Spleen (tissue), 11 donors: ENCODE measurements around the gene TPM1. TPM values are rescaled to one million over a fixed set of nuclear protein-coding genes. Genes with fewer than 3 reads are reported as not detected.
A peak's percentile ranks its signal among the peaks of the same experiment; 100 is the strongest.

Source experiments
- DNase-seq: peaks from one replicate; pipeline ENCODE4 v3.0.0-alpha.2; 2020
- H3K27ac ChIP-seq, 8 donors: fragments of 200-600 bp; sonication (generic) in 7 of 8; 1 replicate in 4 of 8; 2 replicates in 4 of 8; pipeline versions ENCODE4 v1.5.0 to v1.8.0; 2016 to 2021; ENCODE audit warnings: inconsistent platforms in 4 of 8, mild to moderate bottlenecking in 4 of 8, moderate library complexity in 1 of 8
- H3K27me3 ChIP-seq, 7 donors: fragments of 200-600 bp; sonication (generic) in 6 of 7; replicated peaks in 1 of 7; 1 replicate in 4 of 7; 2 replicates in 3 of 7; pipeline versions ENCODE4 v1.5.0 to v1.8.0; 2016 to 2021; ENCODE audit warnings: inconsistent platforms in 3 of 7, mild to moderate bottlenecking in 1 of 7
- H3K36me3 ChIP-seq, 6 donors: fragments of 200-600 bp; sonication (generic) in 5 of 6; 1 replicate in 4 of 6; 2 replicates in 2 of 6; pipeline versions ENCODE4 v1.5.0 to v1.8.0; 2016 to 2021; ENCODE audit warnings: inconsistent platforms in 2 of 6
- H3K4me1 ChIP-seq, 6 donors: fragments of 200-600 bp; sonication (generic) in 5 of 6; 1 replicate in 3 of 6; 2 replicates in 3 of 6; pipeline versions ENCODE4 v1.5.0 to v1.8.0; 2016 to 2021; ENCODE audit warnings: inconsistent platforms in 3 of 6
- H3K4me3 ChIP-seq, 8 donors: fragments of 200-600 bp; sonication (generic) in 7 of 8; 1 replicate in 4 of 8; 2 replicates in 4 of 8; pipeline versions ENCODE4 v1.5.0 to v1.8.0; 2016 to 2021; ENCODE audit warnings: inconsistent platforms in 4 of 8, mild to moderate bottlenecking in 4 of 8, moderate library complexity in 2 of 8
- H3K9me3 ChIP-seq, 8 donors: fragments of 200-600 bp; sonication (generic) in 7 of 8; 1 replicate in 4 of 8; 2 replicates in 4 of 8; pipeline versions ENCODE4 v1.5.0 to v1.8.0; 2016 to 2021; ENCODE audit warnings: inconsistent platforms in 4 of 8
- POLR2A ChIP-seq, 3 donors: fragments of 450-650 bp; IDR thresholded peaks; one replicate each; pipeline ENCODE4 v1.5.1; 2017; ENCODE audit warnings: antibody characterized with exemption in 3 of 3, mild to moderate bottlenecking in 1 of 3
- POLR2AphosphoS5 ChIP-seq, 3 donors: sonication (generic); formaldehyde crosslinking; IDR thresholded peaks; one replicate each; pipeline ENCODE4 v1.5.1; 2017; ENCODE audit warnings: antibody characterized with exemption in 3 of 3
- WGBS, 5 donors: extraction: QIAGEN DNeasy Blood & Tissue Kit in 3 of 5; methylation state at CpG; one replicate each; pipeline versions ENCODE4 v1.1.5 to v1.1.7; 2013 to 2018; 5-methylcytosine and 5-hydroxymethylcytosine counted together
- intact Hi-C: fragments of 100-400 bp; cut with DNase I; formaldehyde crosslinking; loops from one replicate; pipeline ENCODE4 v1.15.0; 2023; ENCODE audit warnings: low total_unique reads
- polyA plus RNA-seq, 3 donors: library from polyadenylated mRNA; stranded (reverse); fragments of 200-250 nt; gene quantifications; one replicate each; pipeline ENCODE4 v1.2.1, GENCODE V29; 2013
- total RNA-seq, 7 donors: library from RNA; depleted of rRNA in 3 of 7; stranded (reverse); fragments of >200 nt in 3 of 7; fragmentation: NEBNext Ultra II Directional in 4 of 7; extraction: Animal tissue kit (Norgen Biotek cat#: 25700) in 4 of 7; gene quantifications; one replicate each; pipeline versions ENCODE4 v1.1.0 to v1.2.1, GENCODE V29; 2016 to 2021
- TF ChIP-seq, protein P1 (sequence below), 11 experiments: fragments of 200-600 bp in 7 of 11; fragments of 450-650 bp in 4 of 11; sonication (generic) in 4 of 11; IDR thresholded peaks in 8 of 11; conservative IDR thresholded peaks in 3 of 11; 1 replicate in 7 of 11; 2 replicates in 4 of 11; pipeline versions ENCODE4 v1.4.0 to v1.8.0; 2016 to 2021; ENCODE audit warnings: antibody characterized with exemption in 11 of 11, inconsistent platforms in 4 of 11, mild to moderate bottlenecking in 1 of 11
- donor health status: healthy with polysubstance abuse.
- donor health status: DM: no; HTN: no; CAD: no; lungs with moderate emphysema.
- donor health status: DM: no; HTN: no; CAD: no.
- donor health status: Bipolar disorder and iron deficiency.
- donor health status: healthy.
- donor health status: DM: no; HTN: no; CAD: no.
- donor health status: DM: yes; HTN: yes; CAD: no.

The TPM1 gene
- total and polyA plus RNA-seq, 10 donors = 70.6 to 317 (median 123) TPM

DNA sequence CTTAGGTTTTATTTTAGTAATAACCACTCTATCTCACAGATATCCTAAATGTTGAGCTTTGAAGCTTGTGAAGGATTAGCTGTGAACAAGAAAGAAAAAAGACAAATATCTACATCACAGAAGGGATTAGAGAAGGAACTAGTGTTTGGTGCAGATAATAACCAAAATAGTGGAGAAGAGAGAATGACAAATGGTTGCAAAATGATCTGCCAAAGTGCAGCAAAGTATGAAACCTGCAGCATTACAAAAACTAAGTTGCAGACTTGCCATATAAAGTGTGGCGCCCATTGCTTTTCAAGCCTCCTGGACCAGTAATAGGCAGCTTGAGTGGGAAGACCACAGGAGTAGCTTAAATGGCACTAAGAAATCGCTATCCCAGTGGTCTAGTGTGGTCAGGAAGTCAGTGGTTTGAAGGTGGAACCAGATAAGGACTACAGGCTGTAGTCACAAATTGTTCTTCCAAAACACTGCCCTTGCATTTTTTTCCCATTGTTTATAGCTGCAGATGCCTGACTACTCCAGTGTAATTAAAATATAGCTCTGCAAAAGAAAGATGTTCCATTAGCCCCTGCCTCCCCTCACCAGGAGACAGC lies 20.7 kb downstream of the TPM1 start:
- no peak for TF ChIP-seq POLR2AphosphoS5 (IDR thresholded peaks at IDR 0.05)
- no peak for TF ChIP-seq POLR2A (IDR thresholded peaks at IDR 0.05)
- TF ChIP-seq, protein P1, sequence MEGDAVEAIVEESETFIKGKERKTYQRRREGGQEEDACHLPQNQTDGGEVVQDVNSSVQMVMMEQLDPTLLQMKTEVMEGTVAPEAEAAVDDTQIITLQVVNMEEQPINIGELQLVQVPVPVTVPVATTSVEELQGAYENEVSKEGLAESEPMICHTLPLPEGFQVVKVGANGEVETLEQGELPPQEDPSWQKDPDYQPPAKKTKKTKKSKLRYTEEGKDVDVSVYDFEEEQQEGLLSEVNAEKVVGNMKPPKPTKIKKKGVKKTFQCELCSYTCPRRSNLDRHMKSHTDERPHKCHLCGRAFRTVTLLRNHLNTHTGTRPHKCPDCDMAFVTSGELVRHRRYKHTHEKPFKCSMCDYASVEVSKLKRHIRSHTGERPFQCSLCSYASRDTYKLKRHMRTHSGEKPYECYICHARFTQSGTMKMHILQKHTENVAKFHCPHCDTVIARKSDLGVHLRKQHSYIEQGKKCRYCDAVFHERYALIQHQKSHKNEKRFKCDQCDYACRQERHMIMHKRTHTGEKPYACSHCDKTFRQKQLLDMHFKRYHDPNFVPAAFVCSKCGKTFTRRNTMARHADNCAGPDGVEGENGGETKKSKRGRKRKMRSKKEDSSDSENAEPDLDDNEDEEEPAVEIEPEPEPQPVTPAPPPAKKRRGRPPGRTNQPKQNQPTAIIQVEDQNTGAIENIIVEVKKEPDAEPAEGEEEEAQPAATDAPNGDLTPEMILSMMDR (IDR thresholded peaks at IDR 0.05 in 8 of 11, conservative IDR thresholded peaks at IDR 0.05 in 3 of 11) = no peak
- 44 to 62% (median 52%) methylated on average over 2 of the region's 2 CpGs for whole genome bisulfite sequencing, 5 donors
- Histone ChIP-seq H3K4me1 (peaks cover 0 to 8% (median 0%) of the 10 kb centered on the region in 6 donors), H3K4me3 (no peak overlapping the region), H3K27me3 (no peaks in the 10 kb centered on the region), H3K36me3 (peaks cover 5 to 99% (median 65%) of the 10 kb centered on the region in 6 donors), H3K27ac (no peak overlapping the region), H3K9me3 (no peaks in the 10 kb centered on the region)
- no peak for DNase-seq
- intact Hi-C loops = no loop called here

DNA sequence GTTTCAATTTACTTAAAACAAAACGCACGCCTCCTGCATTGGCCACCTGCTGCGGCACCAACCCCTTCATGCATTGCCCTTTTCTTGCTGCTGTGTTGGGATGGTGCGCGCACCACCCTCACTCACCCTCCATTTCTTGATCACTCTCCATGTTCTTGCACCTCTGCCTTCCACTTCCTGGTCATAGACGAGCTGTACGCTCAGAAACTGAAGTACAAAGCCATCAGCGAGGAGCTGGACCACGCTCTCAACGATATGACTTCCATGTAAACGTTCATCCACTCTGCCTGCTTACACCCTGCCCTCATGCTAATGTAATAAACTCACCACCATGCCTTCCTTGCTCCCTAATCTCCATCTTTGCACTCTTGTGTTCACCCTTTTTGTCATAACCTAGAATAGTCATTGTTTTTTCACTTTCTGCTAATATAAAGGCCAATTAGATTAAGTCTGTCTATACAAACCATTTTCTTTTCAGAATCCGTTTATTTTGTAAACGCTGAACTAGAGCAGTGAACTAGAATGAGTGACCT lies 21.4 kb downstream of the TPM1 start:
- Histone ChIP-seq H3K9me3 (no peaks in the 10 kb centered on the region), H3K27me3 (no peaks in the 10 kb centered on the region), H3K36me3 (peaks cover 5 to 99% (median 65%) of the 10 kb centered on the region in 6 donors), H3K27ac (no peak overlapping the region), H3K4me3 (no peak overlapping the region), H3K4me1 (peaks cover 0 to under 1% (median 0%) of the 10 kb centered on the region in 6 donors)
- no peak for DNase-seq
- TF ChIP-seq, protein P1 (IDR thresholded peaks at IDR 0.05 in 8 of 11, conservative IDR thresholded peaks at IDR 0.05 in 3 of 11) = no peak
- peak in 1 of 3 donors; percentile 29 for TF ChIP-seq POLR2AphosphoS5 (IDR thresholded peaks at IDR 0.05)
- intact Hi-C loops = no loop called here
- WGBS, 5 donors = 87 to 92% (median 89%) methylated on average over 13 of the region's 13 CpGs

DNA sequence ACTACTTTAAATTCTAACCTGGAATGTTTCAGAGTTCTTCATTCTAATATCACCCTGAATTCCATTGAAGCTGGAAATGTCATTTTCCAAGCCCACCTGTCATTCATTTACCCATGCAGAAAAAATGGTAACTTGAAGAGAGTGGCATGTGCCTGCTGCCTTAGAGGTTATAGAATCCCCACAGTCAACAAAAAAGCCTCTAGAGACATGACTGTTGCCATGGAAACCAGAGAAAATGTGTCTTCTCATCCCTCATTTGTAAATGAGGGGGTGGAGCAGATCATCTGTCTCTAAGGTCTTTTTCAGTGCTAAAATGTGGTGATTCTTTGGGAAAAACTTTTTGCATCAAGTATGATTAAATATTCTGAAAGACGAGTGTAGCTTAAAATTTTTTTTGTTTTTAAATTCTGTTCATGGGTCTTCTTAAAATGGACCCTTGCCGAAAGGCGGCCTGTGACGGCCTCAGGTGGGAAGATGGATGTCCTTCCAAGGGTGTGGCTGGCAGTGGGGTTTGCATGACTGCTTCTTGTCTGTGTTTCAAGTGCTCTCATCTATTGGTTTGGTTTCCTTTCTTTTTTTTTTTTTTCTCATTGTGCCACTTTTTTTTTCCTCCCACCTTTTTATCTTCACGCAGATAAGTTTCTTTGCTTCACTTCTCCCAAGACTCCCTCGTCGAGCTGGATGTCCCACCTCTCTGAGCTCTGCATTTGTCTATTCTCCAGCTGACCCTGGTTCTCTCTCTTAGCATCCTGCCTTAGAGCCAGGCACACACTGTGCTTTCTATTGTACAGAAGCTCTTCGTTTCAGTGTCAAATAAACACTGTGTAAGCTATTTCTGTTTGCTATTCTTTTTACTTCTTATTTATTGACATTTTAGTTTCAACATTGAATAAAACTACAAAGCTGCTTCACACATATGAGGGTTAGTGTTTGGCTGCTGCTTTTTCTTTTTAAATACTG lies 23.0 kb downstream of the TPM1 start:
- Histone ChIP-seq H3K4me1 (no peaks in the 10 kb centered on the region), H3K36me3 (peaks cover 5 to 99% (median 50%) of the 10 kb centered on the region in 6 donors), H3K9me3 (no peaks in the 10 kb centered on the region), H3K4me3 (no peak overlapping the region), H3K27ac (no peak overlapping the region), H3K27me3 (no peaks in the 10 kb centered on the region)
- no peak for DNase-seq
- WGBS, 5 donors = 85 to 94% (median 89%) methylated on average over 8 of the region's 8 CpGs
- TF ChIP-seq, protein P1 (IDR thresholded peaks at IDR 0.05 in 8 of 11, conservative IDR thresholded peaks at IDR 0.05 in 3 of 11) = no peak
- TF ChIP-seq POLR2A (IDR thresholded peaks at IDR 0.05) = no peak
- TF ChIP-seq POLR2AphosphoS5 (IDR thresholded peaks at IDR 0.05) = no peak
- intact Hi-C loops = no loop called here

DNA sequence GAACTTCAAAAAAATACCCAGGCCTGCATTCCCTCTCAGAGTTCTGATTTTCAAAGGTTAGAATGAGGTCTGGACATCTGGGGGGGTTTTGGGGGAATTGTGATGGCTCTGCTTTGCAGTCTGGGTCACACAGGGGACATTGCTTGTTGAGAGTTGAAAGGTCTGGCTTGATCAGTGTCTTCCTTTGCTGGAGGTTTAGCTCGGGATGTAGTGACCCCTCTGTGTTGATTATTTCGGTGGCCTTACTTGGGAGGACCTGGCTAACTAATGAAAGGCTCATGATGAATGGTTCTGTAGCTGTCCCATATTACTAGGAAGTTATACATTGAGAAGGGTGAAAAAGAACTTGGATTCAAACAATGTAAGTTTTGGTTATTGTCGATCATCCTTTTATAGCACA lies 23.7 kb downstream of the TPM1 start:
- peaks cover 0 to 99% (median 43%) of the 10 kb centered on the region in 6 donors for H3K36me3 ChIP-seq
- no peak overlapping the region for H3K4me3 ChIP-seq
- no peak for DNase-seq
- H3K9me3 ChIP-seq = no peaks in the 10 kb centered on the region
- no peak overlapping the region for H3K27ac ChIP-seq
- TF ChIP-seq, protein P1 (IDR thresholded peaks at IDR 0.05 in 8 of 11, conservative IDR thresholded peaks at IDR 0.05 in 3 of 11) = no peak
- TF ChIP-seq POLR2AphosphoS5 (IDR thresholded peaks at IDR 0.05) (no peak), POLR2A (IDR thresholded peaks at IDR 0.05) (no peak)
- intact Hi-C loops = no loop called here
- WGBS, 5 donors = 79 to 88% (median 83%) methylated on average over 3 of the region's 3 CpGs
- no peaks in the 10 kb centered on the region for H3K27me3 ChIP-seq
- no peaks in the 10 kb centered on the region for H3K4me1 ChIP-seq
